A673 (cell line): ENCODE results near the gene CCNY.

Source experiments
- EZH2 ChIP-seq: fragments of 200-600 bp; sonication (generic); IDR thresholded peaks from 2 replicates; pipeline ENCODE4 v1.6.1; 2017; ENCODE audit warnings: borderline replicate concordance, low read depth, mild to moderate bottlenecking, mixed read lengths, antibody characterized with exemption, low read length; ENCODE audit not compliant: poor library complexity, severe bottlenecking
- TF ChIP-seq, protein P1 (sequence below): fragments of 300-800, 200-600 bp; sonication (generic); conservative IDR thresholded peaks from 2 replicates; pipeline ENCODE4 v1.5.1; 2017; ENCODE audit warnings: low read depth, mild to moderate bottlenecking, antibody characterized with exemption, low read length, moderate library complexity, mixed read lengths

DNA sequence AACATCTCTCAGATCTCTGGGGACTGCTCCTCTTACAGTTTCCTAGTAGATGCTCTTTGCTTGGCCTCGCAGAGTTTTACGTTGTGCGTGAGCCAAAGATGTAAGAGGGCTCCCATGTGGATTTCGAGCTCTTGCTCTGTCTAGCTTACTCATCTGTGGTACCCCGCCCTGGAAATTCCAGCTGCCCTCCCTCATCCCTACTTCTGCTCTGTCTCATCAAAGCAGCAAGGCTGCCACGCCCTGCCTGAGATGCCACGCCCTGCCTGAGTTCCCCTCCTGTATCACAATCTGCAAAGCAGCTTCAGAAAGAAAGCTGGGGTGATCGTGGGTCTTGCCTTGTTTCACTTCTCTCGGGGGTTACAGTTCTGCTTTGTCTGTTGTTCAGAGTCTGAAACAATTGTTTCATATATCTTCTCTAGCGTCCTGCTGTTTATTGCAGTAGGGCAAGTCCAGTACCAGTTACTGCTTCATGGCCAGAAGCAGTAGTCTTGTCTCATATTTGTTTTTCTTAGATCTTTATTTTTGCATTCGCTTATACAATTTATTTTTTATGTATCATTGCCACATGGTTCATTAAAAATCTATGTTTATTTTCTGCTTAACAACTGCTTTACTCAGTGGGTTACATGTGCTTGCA is 36.1 kb upstream of the CCNY start:
- TF ChIP-seq, protein P1, sequence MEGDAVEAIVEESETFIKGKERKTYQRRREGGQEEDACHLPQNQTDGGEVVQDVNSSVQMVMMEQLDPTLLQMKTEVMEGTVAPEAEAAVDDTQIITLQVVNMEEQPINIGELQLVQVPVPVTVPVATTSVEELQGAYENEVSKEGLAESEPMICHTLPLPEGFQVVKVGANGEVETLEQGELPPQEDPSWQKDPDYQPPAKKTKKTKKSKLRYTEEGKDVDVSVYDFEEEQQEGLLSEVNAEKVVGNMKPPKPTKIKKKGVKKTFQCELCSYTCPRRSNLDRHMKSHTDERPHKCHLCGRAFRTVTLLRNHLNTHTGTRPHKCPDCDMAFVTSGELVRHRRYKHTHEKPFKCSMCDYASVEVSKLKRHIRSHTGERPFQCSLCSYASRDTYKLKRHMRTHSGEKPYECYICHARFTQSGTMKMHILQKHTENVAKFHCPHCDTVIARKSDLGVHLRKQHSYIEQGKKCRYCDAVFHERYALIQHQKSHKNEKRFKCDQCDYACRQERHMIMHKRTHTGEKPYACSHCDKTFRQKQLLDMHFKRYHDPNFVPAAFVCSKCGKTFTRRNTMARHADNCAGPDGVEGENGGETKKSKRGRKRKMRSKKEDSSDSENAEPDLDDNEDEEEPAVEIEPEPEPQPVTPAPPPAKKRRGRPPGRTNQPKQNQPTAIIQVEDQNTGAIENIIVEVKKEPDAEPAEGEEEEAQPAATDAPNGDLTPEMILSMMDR, result no peak
- no peak for TF ChIP-seq EZH2
